Testis (tissue), 2 donors: ENCODE data around the gene VWC2L.

Source experiments
- POLR2A ChIP-seq: fragments of 450-650 bp; IDR thresholded peaks from one replicate; pipeline ENCODE4 v1.6.1; 2017; ENCODE audit warnings: antibody characterized with exemption, mild to moderate bottlenecking, moderate library complexity
- TF ChIP-seq, protein P1 (sequence below), 3 experiments: fragments of 450-650 bp in 2 of 3; fragments of 200-600 bp in 1 of 3; sonication (generic) in 1 of 3; IDR thresholded peaks; one replicate each; pipeline ENCODE4 v1.5.1; 2016 to 2019; ENCODE audit warnings: antibody characterized with exemption in 3 of 3, mild to moderate bottlenecking in 2 of 3, moderate library complexity in 1 of 3

DNA sequence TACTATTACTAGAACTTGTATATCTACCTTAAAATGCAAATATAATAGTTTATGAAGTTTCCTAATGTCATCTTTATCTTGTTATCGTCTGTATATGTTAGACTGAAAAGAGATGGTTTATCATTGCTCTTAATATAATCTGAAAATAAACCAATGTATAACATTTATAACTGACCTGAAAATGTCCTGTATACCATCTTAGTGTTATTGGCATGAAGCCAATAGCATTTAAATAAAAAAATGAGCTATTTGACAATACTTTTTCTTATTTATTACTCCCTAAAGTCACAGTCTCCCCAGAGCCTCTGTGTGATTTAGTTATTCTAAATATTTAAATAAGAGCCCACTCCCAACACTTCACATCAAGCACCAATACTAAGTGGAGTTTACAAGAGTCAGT is 1.8 kb downstream of the VWC2L start:
- TF ChIP-seq, protein P1, sequence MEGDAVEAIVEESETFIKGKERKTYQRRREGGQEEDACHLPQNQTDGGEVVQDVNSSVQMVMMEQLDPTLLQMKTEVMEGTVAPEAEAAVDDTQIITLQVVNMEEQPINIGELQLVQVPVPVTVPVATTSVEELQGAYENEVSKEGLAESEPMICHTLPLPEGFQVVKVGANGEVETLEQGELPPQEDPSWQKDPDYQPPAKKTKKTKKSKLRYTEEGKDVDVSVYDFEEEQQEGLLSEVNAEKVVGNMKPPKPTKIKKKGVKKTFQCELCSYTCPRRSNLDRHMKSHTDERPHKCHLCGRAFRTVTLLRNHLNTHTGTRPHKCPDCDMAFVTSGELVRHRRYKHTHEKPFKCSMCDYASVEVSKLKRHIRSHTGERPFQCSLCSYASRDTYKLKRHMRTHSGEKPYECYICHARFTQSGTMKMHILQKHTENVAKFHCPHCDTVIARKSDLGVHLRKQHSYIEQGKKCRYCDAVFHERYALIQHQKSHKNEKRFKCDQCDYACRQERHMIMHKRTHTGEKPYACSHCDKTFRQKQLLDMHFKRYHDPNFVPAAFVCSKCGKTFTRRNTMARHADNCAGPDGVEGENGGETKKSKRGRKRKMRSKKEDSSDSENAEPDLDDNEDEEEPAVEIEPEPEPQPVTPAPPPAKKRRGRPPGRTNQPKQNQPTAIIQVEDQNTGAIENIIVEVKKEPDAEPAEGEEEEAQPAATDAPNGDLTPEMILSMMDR (IDR thresholded peaks at IDR 0.05): no peak
- no peak for TF ChIP-seq POLR2A
